PC-9 (cell line): ENCODE data around the gene PKNOX1.

ENCODE experiments used
- EZH2 ChIP-seq: fragments of 200-600 bp; sonication (generic); IDR thresholded peaks from 2 replicates; pipeline ENCODE4 v1.8.0; 2017; ENCODE audit warnings: antibody characterized with exemption, low read depth
- TF ChIP-seq, protein P1 (sequence below): fragments of 200-600 bp; sonication (generic); conservative IDR thresholded peaks from 2 replicates; pipeline ENCODE4 v1.6.1; 2017; ENCODE audit warnings: mixed run types, antibody characterized with exemption, mild to moderate bottlenecking, moderate library complexity

DNA sequence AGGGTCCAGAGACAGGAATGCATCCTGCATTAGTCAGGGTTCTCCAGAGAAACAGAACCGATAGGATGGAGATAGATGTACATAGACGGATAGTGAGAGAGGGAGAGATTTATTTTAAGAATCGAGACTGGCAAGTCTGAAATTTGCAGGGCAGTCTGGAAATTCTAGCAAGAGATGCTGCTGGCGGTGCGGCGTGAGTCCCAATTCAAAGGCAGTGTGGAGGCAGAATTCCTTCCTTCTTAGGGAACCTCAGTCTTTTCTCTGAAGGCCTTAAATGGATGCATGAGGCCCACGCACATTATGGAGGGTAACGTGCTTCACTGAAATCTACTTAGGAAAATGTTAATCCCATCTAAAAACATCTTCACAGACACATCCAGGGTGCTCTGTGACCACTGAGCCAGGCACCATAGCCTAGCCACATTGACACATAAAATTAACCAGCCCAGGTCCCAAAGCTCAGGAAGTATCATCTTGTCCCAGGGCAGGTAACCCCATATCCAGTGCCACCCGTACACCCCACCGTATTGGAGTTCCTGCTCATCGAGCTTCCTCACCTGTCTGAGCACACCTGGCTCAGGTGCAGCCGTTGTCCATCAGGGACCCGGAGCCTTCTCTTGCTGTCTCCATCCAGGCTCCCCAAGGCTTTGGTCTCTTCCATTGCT lies 9.7 kb upstream of the PKNOX1 start:
- TF ChIP-seq EZH2 = no peak
- TF ChIP-seq, protein P1, sequence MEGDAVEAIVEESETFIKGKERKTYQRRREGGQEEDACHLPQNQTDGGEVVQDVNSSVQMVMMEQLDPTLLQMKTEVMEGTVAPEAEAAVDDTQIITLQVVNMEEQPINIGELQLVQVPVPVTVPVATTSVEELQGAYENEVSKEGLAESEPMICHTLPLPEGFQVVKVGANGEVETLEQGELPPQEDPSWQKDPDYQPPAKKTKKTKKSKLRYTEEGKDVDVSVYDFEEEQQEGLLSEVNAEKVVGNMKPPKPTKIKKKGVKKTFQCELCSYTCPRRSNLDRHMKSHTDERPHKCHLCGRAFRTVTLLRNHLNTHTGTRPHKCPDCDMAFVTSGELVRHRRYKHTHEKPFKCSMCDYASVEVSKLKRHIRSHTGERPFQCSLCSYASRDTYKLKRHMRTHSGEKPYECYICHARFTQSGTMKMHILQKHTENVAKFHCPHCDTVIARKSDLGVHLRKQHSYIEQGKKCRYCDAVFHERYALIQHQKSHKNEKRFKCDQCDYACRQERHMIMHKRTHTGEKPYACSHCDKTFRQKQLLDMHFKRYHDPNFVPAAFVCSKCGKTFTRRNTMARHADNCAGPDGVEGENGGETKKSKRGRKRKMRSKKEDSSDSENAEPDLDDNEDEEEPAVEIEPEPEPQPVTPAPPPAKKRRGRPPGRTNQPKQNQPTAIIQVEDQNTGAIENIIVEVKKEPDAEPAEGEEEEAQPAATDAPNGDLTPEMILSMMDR = no peak
